HL-60 (cell line): ENCODE data around the gene MACROD2.
"Not testable (repeated sequence)": the region's sequence is repeated elsewhere in the genome, so short reads cannot be mapped to it uniquely, and the experiment has no call there.

Source experiments
- DNase-seq, 2 experiments: peaks; one replicate each; pipeline ENCODE4 v3.0.0-alpha.2; 2010 to 2020; ENCODE audit warnings: low read depth in 1 of 2, low spot score in 1 of 2
- H3K27ac ChIP-seq: fragments of 250-450 bp; sonication (Bioruptor Pico); replicated peaks from 2 replicates; pipeline ENCODE4 v1.5.1; 2020; ENCODE audit warnings: mild to moderate bottlenecking, moderate library complexity
- H3K27me3 ChIP-seq: fragments of 250-450 bp; sonication (Bioruptor Pico); 2 replicates; pipeline ENCODE4 v1.5.1; 2021; ENCODE audit warnings: mild to moderate bottlenecking, moderate library complexity; ENCODE audit not compliant: insufficient read depth, poor library complexity, severe bottlenecking
- H3K4me3 ChIP-seq: replicated peaks from 2 replicates; pipeline ENCODE4 v1.5.1; 2011; ENCODE audit warnings: mild to moderate bottlenecking, control low read depth, low read length; ENCODE audit not compliant: insufficient read depth
- GABPA ChIP-seq: IDR thresholded peaks from 2 replicates; pipeline ENCODE4 v1.6.1; 2012; ENCODE audit warnings: low read depth
- POLR2AphosphoS5 ChIP-seq: IDR thresholded peaks from 2 replicates; pipeline ENCODE4 v1.6.1; 2012; ENCODE audit warnings: low read depth
- REST ChIP-seq: IDR thresholded peaks from 2 replicates; pipeline ENCODE4 v1.6.1; 2012; ENCODE audit warnings: low read depth; ENCODE audit not compliant: insufficient replicate concordance
- SPI1 ChIP-seq: IDR thresholded peaks from 2 replicates; pipeline ENCODE4 v1.6.1; 2012; ENCODE audit warnings: low read depth, mild to moderate bottlenecking, borderline replicate concordance
- TF ChIP-seq, protein P1 (sequence below): IDR thresholded peaks from one replicate; pipeline ENCODE4 v1.5.1; 2011; ENCODE audit warnings: low read length, control low read depth, inconsistent platforms; ENCODE audit not compliant: insufficient read depth

Gene MACROD2

GRCh38 chr20:15375836-15376235 is 1380.5 kb downstream of the MACROD2 start:
- TF ChIP-seq POLR2AphosphoS5, result no peak
- TF ChIP-seq GABPA, result no peak
- no peak for TF ChIP-seq SPI1
- TF ChIP-seq, protein P1, sequence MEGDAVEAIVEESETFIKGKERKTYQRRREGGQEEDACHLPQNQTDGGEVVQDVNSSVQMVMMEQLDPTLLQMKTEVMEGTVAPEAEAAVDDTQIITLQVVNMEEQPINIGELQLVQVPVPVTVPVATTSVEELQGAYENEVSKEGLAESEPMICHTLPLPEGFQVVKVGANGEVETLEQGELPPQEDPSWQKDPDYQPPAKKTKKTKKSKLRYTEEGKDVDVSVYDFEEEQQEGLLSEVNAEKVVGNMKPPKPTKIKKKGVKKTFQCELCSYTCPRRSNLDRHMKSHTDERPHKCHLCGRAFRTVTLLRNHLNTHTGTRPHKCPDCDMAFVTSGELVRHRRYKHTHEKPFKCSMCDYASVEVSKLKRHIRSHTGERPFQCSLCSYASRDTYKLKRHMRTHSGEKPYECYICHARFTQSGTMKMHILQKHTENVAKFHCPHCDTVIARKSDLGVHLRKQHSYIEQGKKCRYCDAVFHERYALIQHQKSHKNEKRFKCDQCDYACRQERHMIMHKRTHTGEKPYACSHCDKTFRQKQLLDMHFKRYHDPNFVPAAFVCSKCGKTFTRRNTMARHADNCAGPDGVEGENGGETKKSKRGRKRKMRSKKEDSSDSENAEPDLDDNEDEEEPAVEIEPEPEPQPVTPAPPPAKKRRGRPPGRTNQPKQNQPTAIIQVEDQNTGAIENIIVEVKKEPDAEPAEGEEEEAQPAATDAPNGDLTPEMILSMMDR, result no peak
- no peak for TF ChIP-seq REST
- Histone ChIP-seq H3K4me3 (no peak overlapping the region), H3K27ac (no peak overlapping the region), H3K27me3 (no peaks in the 10 kb centered on the region)
- no peak for DNase-seq

DNA sequence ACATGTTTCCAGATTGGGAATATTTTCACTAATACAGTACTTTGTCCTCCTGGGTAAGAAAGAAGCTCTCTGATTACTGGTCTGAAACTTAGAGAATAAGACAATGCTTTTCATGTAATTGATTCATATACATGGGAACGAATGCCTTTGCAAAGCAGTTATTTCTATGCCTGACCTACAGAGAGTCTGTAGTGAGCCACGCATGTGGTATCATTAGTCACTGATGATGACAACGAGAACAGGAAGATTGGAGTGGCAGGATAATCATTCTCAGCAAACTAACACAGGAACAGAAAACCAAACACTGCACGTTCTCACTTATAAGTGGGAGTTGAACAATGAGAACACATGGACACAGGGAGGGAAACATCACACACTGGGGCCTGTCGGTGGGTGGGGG is 1382.3 kb downstream of the MACROD2 start:
- DNase-seq, H3K27ac ChIP-seq, H3K27me3 ChIP-seq, H3K4me3 ChIP-seq: not testable (repeated sequence)

GRCh38 chr20:15378151-15378550 is 1382.8 kb downstream of the MACROD2 start:
- H3K4me3 ChIP-seq, result no peak overlapping the region
- no peak overlapping the region for H3K27ac ChIP-seq

More at GRCh38 chr20:15378151-15378550, 1382.8 kb downstream of the MACROD2 start:
- no peaks in the 10 kb centered on the region for H3K27me3 ChIP-seq
- no peak for DNase-seq
- TF ChIP-seq, protein P1, result no peak
- TF ChIP-seq POLR2AphosphoS5, result no peak
- no peak for TF ChIP-seq GABPA
- no peak for TF ChIP-seq SPI1
- TF ChIP-seq REST, result no peak
